ENCODE measurements around the gene VMAC.

GRCh38 chr19:5947435-5947834, 42.8 kb downstream of the VMAC start:
- TF ChIP-seq POLR2A (IDR thresholded peaks at IDR 0.05; ENCODE audit: low read length) (no peak), GATA1 (IDR thresholded peaks at IDR 0.05; ENCODE audit: low read depth, low read length) (no peak)

All from erythroblast (primary cell).